Natural killer cell (primary cell): ENCODE data around the gene MAN2A1. TPM values are rescaled to one million over a fixed set of nuclear protein-coding genes. Genes with fewer than 3 reads are reported as not detected.

ENCODE experiments used
- ATAC-seq, 3 donors: fragments of 150-1000 bp in 2 of 3; fragments of 200-7000 bp in 1 of 3; cut with Tn5 transposase; 1 replicate in 1 of 3; 2 replicates in 2 of 3; pipeline ENCODE4 v1.10.0; 2021; ENCODE audit warnings: mild to moderate bottlenecking in 2 of 3, moderate library complexity in 2 of 3
- DNase-seq, 2 donors: peaks; one replicate each; pipeline versions ENCODE4 v3.0.0 to v3.0.0-alpha.2; 2013 to 2021; ENCODE audit warnings: mixed read lengths in 1 of 2
- H3K27ac ChIP-seq: one replicate; pipeline ENCODE4 v1.5.1; 2013; ENCODE audit warnings: mild to moderate bottlenecking, low read length
- H3K27me3 ChIP-seq: one replicate; pipeline ENCODE4 v1.6.1; 2013; ENCODE audit warnings: low read length; ENCODE audit not compliant: control insufficient read depth, insufficient read depth
- H3K36me3 ChIP-seq: one replicate; pipeline ENCODE4 v1.6.1; 2013; ENCODE audit warnings: low read length; ENCODE audit not compliant: control insufficient read depth, insufficient read depth
- H3K4me1 ChIP-seq: one replicate; pipeline ENCODE4 v1.6.1; 2013; ENCODE audit warnings: low read length; ENCODE audit not compliant: control insufficient read depth, insufficient read depth
- H3K4me3 ChIP-seq: one replicate; pipeline ENCODE4 v1.5.1; 2013; ENCODE audit warnings: low read length
- H3K9me3 ChIP-seq: one replicate; pipeline ENCODE4 v1.6.1; 2013; ENCODE audit warnings: low read length; ENCODE audit not compliant: control insufficient read depth, insufficient read depth
- H3K27ac Mint-ChIP-seq, 2 donors: one replicate each; pipeline ENCODE4 v1.8.0; 2022; ENCODE audit warnings: mild to moderate bottlenecking in 2 of 2, mixed read lengths in 2 of 2, moderate library complexity in 1 of 2
- H3K27me3 Mint-ChIP-seq, 2 donors: one replicate each; pipeline ENCODE4 v1.8.0; 2022; ENCODE audit warnings: low read depth in 2 of 2, mixed read lengths in 2 of 2
- H3K36me3 Mint-ChIP-seq: one replicate; pipeline ENCODE4 v1.8.0; 2022; ENCODE audit warnings: mixed read lengths
- H3K4me1 Mint-ChIP-seq, 2 donors: one replicate each; pipeline ENCODE4 v1.8.0; 2022; ENCODE audit warnings: mixed read lengths in 2 of 2
- H3K4me3 Mint-ChIP-seq: one replicate; pipeline ENCODE4 v1.8.0; 2022; ENCODE audit warnings: mild to moderate bottlenecking, moderate library complexity, mixed read lengths
- H3K9me3 Mint-ChIP-seq, 2 donors: one replicate each; pipeline ENCODE4 v1.8.0; 2022; ENCODE audit warnings: mixed read lengths in 2 of 2
- WGBS: methylation state at CpG from one replicate; pipeline ENCODE4 v1.1.7; 2013; ENCODE audit warnings: missing lambda C conversion rate; ENCODE audit not compliant: insufficient coverage; 5-methylcytosine and 5-hydroxymethylcytosine counted together
- intact Hi-C: fragments of 100-400 bp; cut with micrococcal nuclease; formaldehyde crosslinking; loops from one replicate; pipeline ENCODE4 v1.14.2; 2022
- total RNA-seq, 4 donors: library from RNA; stranded (reverse); fragments of 120-200 nt in 1 of 4; gene quantifications; one replicate each; pipeline versions ENCODE4 v1.2.3 to v1.2.4, GENCODE V29; 2013 to 2022
- TF ChIP-seq, protein P1 (sequence below): fragments of 200-600 bp; IDR thresholded peaks from one replicate; pipeline ENCODE4 v1.8.0; 2022; ENCODE audit warnings: antibody characterized with exemption

Gene MAN2A1
- total RNA-seq, 3 donors from 2014 or later (not counting 1 experiment from before 2014, with no cell fraction given) = 44.9 to 54.2 (median 50.7) TPM

DNA sequence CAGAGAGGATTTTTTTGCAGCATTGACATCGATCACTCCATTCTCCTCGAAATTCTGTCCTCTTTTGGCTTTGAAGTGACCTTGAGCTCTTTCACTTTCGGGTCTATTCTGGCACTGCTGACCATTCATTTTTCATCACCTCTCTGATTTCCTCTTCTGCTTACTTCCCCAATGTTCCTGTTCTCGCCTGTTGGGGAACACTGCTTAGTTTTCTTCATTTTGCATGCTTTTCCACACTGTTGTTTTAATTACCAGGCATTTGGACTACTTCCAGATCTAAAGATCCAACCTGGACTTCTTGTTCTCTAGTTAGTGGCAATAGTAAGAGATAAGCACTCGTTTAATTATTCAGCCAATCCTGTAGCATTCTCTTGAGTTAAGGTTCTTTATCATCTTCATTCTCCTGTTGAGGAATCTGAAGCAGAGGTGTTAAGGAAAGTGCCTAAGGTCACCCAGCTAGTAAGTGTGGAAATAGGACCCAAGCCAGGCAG is 53.4 kb downstream of the MAN2A1 start:
- H3K27ac ChIP-seq = no peak overlapping the region
- H3K36me3 ChIP-seq = peaks cover 3% of the 10 kb centered on the region
- Mint-ChIP-seq H3K4me1 (peaks cover 45 to 66% of the 10 kb centered on the region in 2 donors), H3K36me3 (no peaks in the 10 kb centered on the region), H3K4me3 (no peak overlapping the region), H3K27ac (peak overlapping the region; percentile 3 to 41), H3K9me3 (no peaks in the 10 kb centered on the region), H3K27me3 (no peaks in the 10 kb centered on the region)
- intact Hi-C loops = no loop called here
- H3K4me3 ChIP-seq = no peak overlapping the region
- TF ChIP-seq, protein P1, sequence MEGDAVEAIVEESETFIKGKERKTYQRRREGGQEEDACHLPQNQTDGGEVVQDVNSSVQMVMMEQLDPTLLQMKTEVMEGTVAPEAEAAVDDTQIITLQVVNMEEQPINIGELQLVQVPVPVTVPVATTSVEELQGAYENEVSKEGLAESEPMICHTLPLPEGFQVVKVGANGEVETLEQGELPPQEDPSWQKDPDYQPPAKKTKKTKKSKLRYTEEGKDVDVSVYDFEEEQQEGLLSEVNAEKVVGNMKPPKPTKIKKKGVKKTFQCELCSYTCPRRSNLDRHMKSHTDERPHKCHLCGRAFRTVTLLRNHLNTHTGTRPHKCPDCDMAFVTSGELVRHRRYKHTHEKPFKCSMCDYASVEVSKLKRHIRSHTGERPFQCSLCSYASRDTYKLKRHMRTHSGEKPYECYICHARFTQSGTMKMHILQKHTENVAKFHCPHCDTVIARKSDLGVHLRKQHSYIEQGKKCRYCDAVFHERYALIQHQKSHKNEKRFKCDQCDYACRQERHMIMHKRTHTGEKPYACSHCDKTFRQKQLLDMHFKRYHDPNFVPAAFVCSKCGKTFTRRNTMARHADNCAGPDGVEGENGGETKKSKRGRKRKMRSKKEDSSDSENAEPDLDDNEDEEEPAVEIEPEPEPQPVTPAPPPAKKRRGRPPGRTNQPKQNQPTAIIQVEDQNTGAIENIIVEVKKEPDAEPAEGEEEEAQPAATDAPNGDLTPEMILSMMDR = no peak
- ATAC-seq (no peak), DNase-seq (no peak)
- H3K9me3 ChIP-seq = no peaks in the 10 kb centered on the region
- 85% methylated on average over 5 of the region's 5 CpGs for WGBS
- H3K4me1 ChIP-seq = peaks cover 8% of the 10 kb centered on the region
- no peaks in the 10 kb centered on the region for H3K27me3 ChIP-seq

DNA sequence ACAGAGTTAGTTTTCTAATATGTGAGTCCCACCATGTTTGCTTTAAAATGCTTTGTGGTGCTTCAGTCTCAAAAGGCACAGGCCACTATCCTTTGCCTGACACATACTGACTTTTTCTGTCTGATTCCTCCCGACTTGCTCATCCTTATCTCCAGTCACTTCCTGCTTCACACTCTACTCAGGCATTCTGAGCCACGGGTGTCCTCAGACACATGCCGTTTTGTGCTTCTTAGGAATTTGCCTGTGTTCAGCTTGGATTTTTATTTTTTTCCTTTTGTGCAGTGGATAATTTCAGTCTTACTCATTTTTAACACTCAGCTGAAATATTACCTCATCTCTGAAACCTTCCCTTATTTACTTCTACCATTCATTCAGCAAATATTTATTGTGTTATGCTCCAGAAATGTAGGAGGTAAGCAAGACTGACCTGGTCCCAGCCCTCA is 54.1 kb downstream of the MAN2A1 start:
- Mint-ChIP-seq H3K4me1 (peaks cover 50 to 71% of the 10 kb centered on the region in 2 donors), H3K27me3 (no peaks in the 10 kb centered on the region), H3K36me3 (no peaks in the 10 kb centered on the region), H3K27ac (peak overlapping the region; percentile 11 to 41), H3K9me3 (no peaks in the 10 kb centered on the region), H3K4me3 (no peak overlapping the region)
- DNase-seq (no peak), ATAC-seq (no peak)
- Histone ChIP-seq H3K4me1 (peaks cover 8% of the 10 kb centered on the region), H3K36me3 (peaks cover 3% of the 10 kb centered on the region), H3K4me3 (no peak overlapping the region), H3K9me3 (no peaks in the 10 kb centered on the region), H3K27me3 (no peaks in the 10 kb centered on the region), H3K27ac (no peak overlapping the region)
- 94% methylated on average over 3 of the region's 3 CpGs for WGBS
- TF ChIP-seq, protein P1 = no peak
- intact Hi-C loops = no loop called here

DNA sequence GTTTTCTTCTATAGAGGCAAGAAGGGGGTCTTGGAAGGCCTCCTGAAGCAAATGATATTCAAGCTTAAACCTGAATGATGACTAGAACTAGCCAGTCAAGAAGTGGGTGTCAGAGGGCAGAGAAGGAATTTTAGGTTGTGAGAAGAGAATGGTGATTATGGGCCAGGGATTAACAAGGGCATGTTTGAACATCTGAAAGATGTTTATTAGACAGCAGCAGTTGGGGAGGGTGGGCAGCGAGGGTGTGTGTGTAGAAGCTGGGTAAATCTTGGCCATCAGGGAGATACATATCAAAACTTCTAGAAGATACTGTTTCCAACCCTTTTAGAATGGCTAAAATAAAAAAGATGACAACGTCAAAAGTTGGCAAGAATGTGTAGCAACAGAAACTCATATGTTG is 54.5 kb downstream of the MAN2A1 start:
- Mint-ChIP-seq H3K4me1 (peaks cover 50 to 71% of the 10 kb centered on the region in 2 donors), H3K9me3 (no peaks in the 10 kb centered on the region), H3K36me3 (no peaks in the 10 kb centered on the region), H3K4me3 (no peak overlapping the region), H3K27me3 (no peaks in the 10 kb centered on the region), H3K27ac (peak overlapping the region in 1 of 2 donors; percentile 11)
- WGBS = 100% methylated on average over 2 of the region's 2 CpGs
- ATAC-seq = no peak
- H3K4me1 ChIP-seq = peaks cover 8% of the 10 kb centered on the region
- no peaks in the 10 kb centered on the region for H3K27me3 ChIP-seq
- H3K36me3 ChIP-seq = peaks cover 3% of the 10 kb centered on the region
- H3K4me3 ChIP-seq = no peak overlapping the region
- no peaks in the 10 kb centered on the region for H3K9me3 ChIP-seq
- TF ChIP-seq, protein P1 = no peak
- no peak overlapping the region for H3K27ac ChIP-seq
- intact Hi-C loops = no loop called here
- no peak for DNase-seq

DNA sequence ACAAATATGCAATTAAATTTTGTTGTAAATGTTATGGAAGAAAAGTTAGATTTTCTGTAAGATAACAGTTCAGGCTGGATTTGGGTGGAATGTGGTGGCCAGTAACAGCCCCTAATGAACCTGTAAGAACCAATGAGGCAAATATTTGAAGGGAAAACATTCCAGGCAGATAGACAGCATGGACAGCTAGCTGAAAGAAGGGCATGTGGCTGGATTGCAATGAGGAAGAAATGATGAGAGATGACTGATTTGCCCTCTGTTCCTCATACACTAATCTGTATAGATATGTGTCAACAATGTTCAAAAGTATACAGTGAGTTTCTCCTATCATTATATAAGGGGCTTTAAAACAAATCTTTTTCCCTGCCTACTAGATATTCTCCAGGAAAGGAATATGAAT is 58.8 kb downstream of the MAN2A1 start:
- peaks cover 24 to 39% of the 10 kb centered on the region in 2 donors for H3K4me1 Mint-ChIP-seq
- H3K27ac Mint-ChIP-seq = no peak overlapping the region
- no peak overlapping the region for H3K4me3 ChIP-seq
- H3K9me3 ChIP-seq = no peaks in the 10 kb centered on the region
- no peaks in the 10 kb centered on the region for H3K36me3 Mint-ChIP-seq
- no peaks in the 10 kb centered on the region for H3K4me1 ChIP-seq
- H3K27me3 ChIP-seq = no peaks in the 10 kb centered on the region
- ATAC-seq = no peak
- DNase-seq = no peak
- H3K9me3 Mint-ChIP-seq = no peaks in the 10 kb centered on the region
- no peaks in the 10 kb centered on the region for H3K36me3 ChIP-seq
- no peaks in the 10 kb centered on the region for H3K27me3 Mint-ChIP-seq
- no peak overlapping the region for H3K4me3 Mint-ChIP-seq
- TF ChIP-seq, protein P1 = no peak
- H3K27ac ChIP-seq = no peak overlapping the region
- intact Hi-C loops = no loop called here
